NCI-H69 (cell line): ENCODE data around the gene XAF1.
"Not testable (repeated sequence)": the region's sequence is repeated elsewhere in the genome, so short reads cannot be mapped to it uniquely, and the experiment has no call there.

Source experiments
- DNase-seq: peaks from one replicate; lab custom pipeline; 2025; lab: John Stamatoyannopoulos, UW

The XAF1 gene

DNA sequence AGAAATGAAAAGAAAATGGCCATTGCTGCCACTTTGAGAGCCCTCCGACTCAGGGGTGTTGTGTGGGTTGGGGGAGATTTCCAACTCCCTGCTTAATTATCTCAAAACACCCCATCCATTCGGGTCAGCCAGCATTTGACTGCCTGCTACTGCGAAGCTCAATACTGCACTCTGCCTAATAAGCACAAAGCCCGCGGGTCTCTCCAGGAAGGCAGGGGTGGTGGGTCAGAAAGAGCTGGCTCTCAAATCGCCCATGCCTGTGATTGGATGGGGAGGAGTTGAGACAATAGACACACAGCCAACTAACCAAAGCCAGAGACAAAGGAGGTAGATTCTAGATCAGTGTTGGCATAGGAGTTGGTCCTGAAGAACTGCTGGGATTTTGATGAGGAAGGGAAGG lies 2.3 kb upstream of the XAF1 start:
- no peak for DNase-seq

GRCh38 chr17:6755281-6755680 lies 565 bp upstream of the XAF1 start:
- DNase-seq = no peak

DNA sequence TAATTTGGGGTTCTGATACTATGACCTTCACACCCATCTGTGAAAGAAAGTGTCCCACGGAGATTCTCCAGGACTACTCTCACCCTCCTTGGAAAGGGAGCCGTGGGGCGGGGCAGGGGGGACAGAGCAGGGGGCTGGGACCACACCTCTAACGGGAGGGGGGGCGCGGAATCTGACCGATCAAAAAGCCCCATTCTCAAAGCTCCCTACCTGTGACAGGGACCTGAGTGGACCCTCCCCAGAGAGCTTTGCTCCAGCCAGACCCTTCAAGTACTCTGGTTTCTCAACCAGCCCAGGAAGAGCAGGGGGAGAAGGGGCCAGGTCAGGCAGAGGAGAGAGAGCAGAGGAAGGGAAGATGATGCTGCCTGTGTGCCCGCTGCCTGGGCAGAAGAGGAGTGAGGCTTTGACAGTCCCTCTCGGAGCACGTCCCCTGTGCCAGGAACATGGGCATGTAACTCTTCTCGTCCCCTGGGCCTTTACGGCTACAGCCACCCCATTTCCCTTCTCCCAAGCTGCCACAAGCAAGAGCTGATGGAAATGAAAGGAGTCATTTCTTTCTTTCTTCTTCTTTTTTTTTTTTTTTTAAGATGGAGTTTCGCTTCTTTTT lies 682 bp downstream of the XAF1 start:
- no peak for DNase-seq

- no peak for DNase-seq
Measured at GRCh38 chr17:6757747-6758146, 1.9 kb downstream of the XAF1 start.

DNA sequence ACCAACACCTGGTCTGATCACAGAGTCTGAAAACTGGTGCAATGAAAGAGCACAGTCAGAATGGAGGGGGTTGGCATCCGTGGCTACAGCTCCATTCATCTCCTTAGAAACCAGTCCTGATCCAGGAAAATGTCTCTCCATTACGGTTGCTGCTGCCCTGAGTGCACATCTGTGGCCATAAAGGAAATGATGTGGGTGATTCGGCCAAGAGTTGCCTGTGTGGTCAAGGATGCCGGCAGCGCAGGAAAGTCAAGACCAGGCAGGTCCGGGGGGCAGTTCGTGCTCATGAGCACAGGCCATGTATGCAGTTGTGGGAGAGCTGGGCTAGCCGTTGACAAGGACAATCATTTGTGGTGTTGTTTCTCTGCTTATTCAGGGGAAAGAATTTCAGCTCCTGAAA lies 5.9 kb downstream of the XAF1 start:
- DNase-seq = no peak

DNA sequence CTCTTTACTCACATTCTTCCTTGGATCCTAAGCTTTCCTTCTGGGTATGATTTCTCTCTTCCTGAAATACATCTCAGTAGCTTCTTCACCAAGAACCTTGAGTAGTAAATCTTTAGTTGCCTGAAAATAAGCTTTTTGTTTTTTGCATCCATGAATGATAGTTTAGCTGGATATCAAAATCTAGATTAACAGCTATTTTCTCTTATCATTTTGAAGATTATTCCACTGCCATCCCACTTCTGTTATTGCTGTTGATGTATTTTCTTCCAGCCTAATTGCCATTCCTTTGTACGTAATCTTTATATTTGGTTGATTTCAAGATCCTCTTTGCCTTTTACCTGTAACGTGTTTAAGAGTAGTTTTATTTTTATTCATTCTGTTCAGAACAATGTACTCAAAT lies 12.6 kb downstream of the XAF1 start:
- DNase-seq = no peak

DNA sequence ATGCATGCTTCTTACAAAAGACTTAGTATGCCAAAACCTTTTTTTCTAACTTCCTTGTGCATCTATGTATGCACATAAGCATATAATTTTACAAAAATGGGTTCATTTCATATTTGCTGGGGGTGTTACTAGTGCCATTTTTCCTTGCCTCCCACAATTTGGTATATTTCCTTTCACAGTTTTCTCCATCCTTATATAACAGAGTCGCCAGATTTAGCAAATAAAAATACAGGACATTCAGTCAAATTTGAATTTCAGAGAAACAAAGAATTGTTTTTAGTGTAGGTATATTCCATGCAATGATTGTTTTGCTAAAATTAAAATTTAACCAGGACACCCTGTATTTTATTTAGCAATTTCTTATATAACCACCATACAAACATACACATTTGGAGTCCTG lies 16.2 kb downstream of the XAF1 start:
- no peak for DNase-seq

DNA sequence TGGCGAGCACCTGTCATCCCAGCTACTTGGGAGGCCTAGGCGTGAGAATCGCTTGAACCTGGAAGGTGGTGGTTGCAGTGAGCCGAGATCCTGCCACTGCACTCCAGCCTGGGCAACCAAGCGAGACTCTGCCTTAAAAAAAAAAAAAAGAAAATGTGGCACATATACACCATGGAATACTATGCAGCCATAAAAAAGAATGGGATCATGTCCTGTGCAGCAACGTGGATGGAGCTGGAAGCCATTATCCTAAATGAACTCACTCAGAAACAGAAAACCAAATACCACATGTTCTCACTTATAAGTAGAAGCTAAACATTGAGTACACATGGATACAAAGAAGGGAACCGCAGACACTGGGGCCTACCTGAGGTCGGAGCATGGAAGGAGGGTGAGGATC lies 19.1 kb downstream of the XAF1 start:
- not testable (repeated sequence) for DNase-seq

- DNase-seq = no peak
Measured at GRCh38 chr17:6775871-6776405, 20.1 kb downstream of the XAF1 start, which contains the start of gene FBXO39. Gene FBXO39 (plus strand): TSS chr17:6776215. CDS start chr17:6779869, 3,654 bp downstream.

DNA sequence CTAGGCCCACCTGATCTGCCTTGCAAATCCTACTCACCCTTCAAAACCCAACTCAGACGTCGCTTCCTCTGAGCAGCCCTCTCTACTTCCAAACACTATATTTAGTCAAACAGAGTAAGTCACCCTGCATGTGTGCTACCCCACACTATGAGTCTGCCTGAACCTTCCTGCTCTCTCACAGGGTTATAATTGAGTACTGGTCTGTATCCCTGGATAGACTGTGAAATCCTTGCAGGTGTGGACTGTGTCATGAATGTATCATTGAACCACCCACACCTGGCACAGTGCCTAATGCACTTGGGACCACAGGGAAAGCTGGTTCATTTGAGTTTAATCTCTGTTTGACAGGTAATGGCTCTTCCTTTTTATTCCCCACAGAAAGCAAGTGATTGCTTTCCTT lies 23.6 kb downstream of the XAF1 start:
- DNase-seq = peak; percentile 1

GRCh38 chr17:6780001-6780400 lies 24.2 kb downstream of the XAF1 start:
- DNase-seq = no peak

DNA sequence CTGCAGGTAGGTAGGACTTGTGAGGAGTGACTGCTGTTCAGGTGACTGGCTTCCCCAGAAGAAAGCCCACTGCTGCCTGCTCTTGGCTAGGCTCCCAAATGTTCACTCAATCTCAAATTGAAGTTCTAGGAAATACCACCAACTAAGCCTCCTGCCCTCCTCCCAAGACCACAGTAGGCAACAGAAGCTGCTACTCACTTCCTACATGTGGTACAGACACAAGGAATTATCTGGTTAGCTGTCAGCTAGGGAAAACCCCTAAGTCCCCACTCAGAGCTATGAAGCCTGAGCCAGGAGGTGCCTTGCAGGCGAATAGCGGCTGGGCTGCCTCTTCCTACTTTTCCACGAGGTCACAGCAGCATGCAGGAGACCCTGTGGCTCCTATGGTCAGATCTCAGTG lies 25.0 kb downstream of the XAF1 start:
- DNase-seq = no peak

GRCh38 chr17:6782244-6782643 lies 26.4 kb downstream of the XAF1 start:
- no peak for DNase-seq

GRCh38 chr17:6786618-6787017 lies 30.8 kb downstream of the XAF1 start:
- no peak for DNase-seq

GRCh38 chr17:6787081-6787693 lies 31.3 kb downstream of the XAF1 start:
- DNase-seq = no peak

DNA sequence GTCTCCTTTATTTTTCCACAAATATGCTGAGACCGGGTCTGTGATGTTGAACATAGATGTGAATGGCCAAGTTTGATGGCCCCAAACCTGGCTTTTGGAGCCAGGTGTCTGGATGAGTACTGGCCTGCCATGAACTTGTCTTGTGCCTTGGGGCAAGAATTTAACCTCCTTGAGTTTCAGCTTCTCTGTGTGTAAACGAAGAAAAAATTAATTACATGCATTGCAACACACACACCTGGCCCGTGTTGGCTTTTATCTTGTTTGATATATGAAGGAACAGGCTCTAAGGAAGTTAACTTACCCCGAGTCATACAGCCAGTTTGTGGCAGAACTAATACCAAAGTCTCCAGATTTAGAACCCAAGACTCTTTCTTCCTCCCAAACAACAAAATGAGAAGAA lies 33.3 kb downstream of the XAF1 start:
- DNase-seq = no peak

GRCh38 chr17:6793748-6794493 lies 38.1 kb downstream of the XAF1 start:
- DNase-seq = no peak

GRCh38 chr17:6796017-6796886 lies 40.4 kb downstream of the XAF1 start:
- no peak for DNase-seq

GRCh38 chr17:6796887-6797490 lies 41.1 kb downstream of the XAF1 start:
- no peak for DNase-seq

DNA sequence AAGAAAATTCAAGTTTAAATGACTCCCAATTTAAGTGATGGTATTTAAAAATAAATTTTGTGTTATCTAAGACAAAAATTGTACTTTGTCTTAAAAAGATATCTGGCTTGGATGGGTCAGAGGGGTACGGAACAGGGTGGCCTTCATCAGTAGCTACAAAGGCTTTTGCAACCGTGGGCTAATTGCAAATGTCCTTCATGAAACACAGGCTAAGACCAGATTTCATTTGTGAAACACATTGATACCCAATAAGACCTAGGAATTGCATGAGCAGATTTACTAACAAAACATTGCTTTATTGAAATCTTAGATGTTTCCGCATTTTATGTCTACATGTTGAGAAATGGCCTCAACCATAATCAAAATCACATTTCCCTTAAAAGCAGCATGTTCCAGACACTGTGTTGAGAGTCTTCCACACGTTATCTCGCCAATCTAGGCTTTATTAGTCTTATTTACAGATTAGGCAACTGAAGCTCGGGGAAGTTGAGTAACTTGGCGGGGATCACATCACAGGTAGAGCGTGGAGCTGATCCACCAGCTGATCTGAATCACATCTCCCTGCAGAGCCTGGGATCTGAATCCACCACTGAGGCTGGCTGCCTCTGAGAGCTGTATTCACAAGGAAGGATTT lies 42.0 kb downstream of the XAF1 start:
- DNase-seq = no peak

GRCh38 chr17:6799738-6800137 lies 43.9 kb downstream of the XAF1 start:
- DNase-seq = no peak
